IMR-90 (cell line): ENCODE data around the gene IL2RA. TPM values are rescaled to one million over a fixed set of nuclear protein-coding genes. Genes with fewer than 3 reads are reported as not detected.

ENCODE experiments used
- ATAC-seq: fragments of 200-7000 bp; cut with Tn5 transposase; 2 replicates; pipeline ENCODE4 v1.9.1; 2020; ENCODE audit warnings: low read depth, mild to moderate bottlenecking, moderate library complexity
- BruUV-seq: library from RNA; stranded (reverse); fragments of 400-500 nt; replicated peaks from 2 replicates; lab custom pipeline; 2021; lab: Mats Ljungman, UMichigan
- CTCF ChIA-PET: fragments of 300-600 bp; formaldehyde crosslinking; extraction: SDS; loops from one replicate; lab custom pipeline; 2021; ENCODE audit warnings: antibody characterized with exemption; lab: Yijun Ruan, JAX
- POLR2A ChIA-PET: fragments of 300-600 bp; sonication (Branson Sonifier 250); formaldehyde crosslinking; loops from one replicate; lab custom pipeline; 2022; ENCODE audit warnings: antibody characterized with exemption; ENCODE audit not compliant: unreplicated experiment; lab: Charles Lee
- DNase-seq: peaks from one replicate; pipeline ENCODE4 v3.0.0; 2013
- H2AFZ ChIP-seq: replicated peaks from 2 replicates; pipeline ENCODE3; 2013; ENCODE audit warnings: low read length, mild to moderate bottlenecking; ENCODE audit not compliant: poor library complexity
- H2AK5ac ChIP-seq: 2 replicates; pipeline ENCODE4 v1.6.1; 2013; ENCODE audit warnings: low read depth, low read length, inconsistent platforms
- H2AK9ac ChIP-seq: replicated peaks from 2 replicates; pipeline ENCODE3; 2013; ENCODE audit warnings: mild to moderate bottlenecking, low read depth, low read length, moderate library complexity; ENCODE audit not compliant: poor library complexity
- H2BK120ac ChIP-seq: 2 replicates; pipeline ENCODE4 v1.6.1; 2013; ENCODE audit warnings: low read depth, low read length, inconsistent platforms
- H2BK15ac ChIP-seq: 3 replicates; pipeline ENCODE4 v1.6.1; 2013; ENCODE audit warnings: low read depth, low read length, inconsistent platforms
- H2BK20ac ChIP-seq: 2 replicates; pipeline ENCODE4 v1.6.1; 2013; ENCODE audit warnings: low read depth, mild to moderate bottlenecking, inconsistent platforms, low read length, moderate library complexity
- H2BK5ac ChIP-seq: 2 replicates; pipeline ENCODE4 v1.6.1; 2013; ENCODE audit warnings: mild to moderate bottlenecking, low read depth, low read length, inconsistent platforms; ENCODE audit not compliant: poor library complexity, severe bottlenecking
- H3K14ac ChIP-seq: replicated peaks from 2 replicates; pipeline ENCODE4 v1.6.1; 2013; ENCODE audit warnings: low read depth, low read length, inconsistent platforms
- H3K18ac ChIP-seq: 2 replicates; pipeline ENCODE4 v1.6.1; 2013; ENCODE audit warnings: low read depth, low read length, control low read depth
- H3K23ac ChIP-seq: 2 replicates; pipeline ENCODE4 v1.6.1; 2013; ENCODE audit warnings: low read depth, low read length, inconsistent platforms
- H3K27ac ChIP-seq: 2 replicates; pipeline ENCODE4 v1.5.1; 2013; ENCODE audit warnings: mild to moderate bottlenecking, control low read depth, low read length; ENCODE audit not compliant: insufficient read depth
- H3K27me3 ChIP-seq: 2 replicates; pipeline ENCODE4 v1.6.1; 2013; ENCODE audit warnings: low read length; ENCODE audit not compliant: control insufficient read depth, insufficient read depth
- H3K36me3 ChIP-seq: 2 replicates; pipeline ENCODE4 v1.6.1; 2013; ENCODE audit warnings: low read length, mixed read lengths; ENCODE audit not compliant: control insufficient read depth, insufficient read depth
- H3K4ac ChIP-seq: 2 replicates; pipeline ENCODE4 v1.6.1; 2013; ENCODE audit warnings: low read depth, low read length, inconsistent platforms
- H3K4me1 ChIP-seq: 2 replicates; pipeline ENCODE4 v1.6.1; 2013; ENCODE audit warnings: low read length, mixed read lengths; ENCODE audit not compliant: control insufficient read depth, insufficient read depth
- H3K4me2 ChIP-seq: 2 replicates; pipeline ENCODE4 v1.6.1; 2013; ENCODE audit warnings: low read depth, mild to moderate bottlenecking, control low read depth, low read length, moderate library complexity
- H3K4me3 ChIP-seq: 2 replicates; pipeline ENCODE4 v1.5.1; 2013; ENCODE audit warnings: low read depth, mild to moderate bottlenecking, control low read depth, low read length, moderate library complexity; ENCODE audit not compliant: insufficient read depth
- H3K56ac ChIP-seq: 2 replicates; pipeline ENCODE4 v1.6.1; 2013; ENCODE audit warnings: low read length, inconsistent platforms; ENCODE audit not compliant: insufficient read depth; ENCODE audit errors: extremely low read depth
- H3K79me1 ChIP-seq, 2 experiments: 2 replicates each; pipeline ENCODE4 v1.6.1; 2013; ENCODE audit warnings: low read length in 2 of 2, inconsistent platforms in 1 of 2, low read depth in 1 of 2
- H3K9ac ChIP-seq: 2 replicates; pipeline ENCODE4 v1.6.1; 2013; ENCODE audit warnings: low read depth, low read length, control low read depth
- H3K9me1 ChIP-seq: 2 replicates; pipeline ENCODE4 v1.6.1; 2013; ENCODE audit warnings: low read length, inconsistent platforms; ENCODE audit not compliant: insufficient read depth
- H3K9me3 ChIP-seq: 2 replicates; pipeline ENCODE4 v1.6.1; 2013; ENCODE audit warnings: low read length; ENCODE audit not compliant: control insufficient read depth, insufficient read depth
- H4K20me1 ChIP-seq: 2 replicates; pipeline ENCODE4 v1.6.1; 2013; ENCODE audit warnings: low read length, inconsistent platforms; ENCODE audit not compliant: insufficient read depth
- H4K5ac ChIP-seq: 2 replicates; pipeline ENCODE4 v1.6.1; 2013; ENCODE audit warnings: mild to moderate bottlenecking, low read depth, low read length, control low read depth
- H4K8ac ChIP-seq, 2 experiments: 2 replicates each; pipeline ENCODE4 v1.6.1; 2013; ENCODE audit warnings: low read depth in 2 of 2, low read length in 2 of 2, control low read depth in 1 of 2, inconsistent platforms in 1 of 2
- H4K91ac ChIP-seq: 2 replicates; pipeline ENCODE4 v1.6.1; 2013; ENCODE audit warnings: low read depth, low read length, inconsistent platforms; ENCODE audit not compliant: insufficient read depth
- BHLHE40 ChIP-seq: fragments of 150-350 bp; IDR thresholded peaks from 2 replicates; pipeline ENCODE4 v1.6.1; 2016; ENCODE audit warnings: mild to moderate bottlenecking, low read depth, low read length
- CEBPB ChIP-seq: IDR thresholded peaks from 2 replicates; pipeline ENCODE4 v1.6.1; 2012; ENCODE audit warnings: low read depth, low read length, improper control_type of control experiment
- CHD1 ChIP-seq: IDR thresholded peaks from 2 replicates; pipeline ENCODE4 v1.6.1; 2012; ENCODE audit warnings: low read depth, low read length, improper control_type of control experiment
- ELK1 ChIP-seq: fragments of 150-350 bp; IDR thresholded peaks from 2 replicates; pipeline ENCODE4 v1.6.1; 2016; ENCODE audit warnings: low read depth, mild to moderate bottlenecking, low read length, moderate library complexity, borderline replicate concordance
- FOS ChIP-seq: fragments of 150-350 bp; IDR thresholded peaks from 2 replicates; pipeline ENCODE4 v1.6.1; 2016; ENCODE audit warnings: low read depth, low read length
- MAZ ChIP-seq: IDR thresholded peaks from 2 replicates; pipeline ENCODE4 v1.6.1; 2012; ENCODE audit warnings: low read depth, mild to moderate bottlenecking, low read length, improper control_type of control experiment, moderate library complexity, borderline replicate concordance
- MXI1 ChIP-seq: IDR thresholded peaks from 2 replicates; pipeline ENCODE4 v1.6.1; 2012; ENCODE audit warnings: low read depth, mild to moderate bottlenecking, low read length, moderate library complexity, borderline replicate concordance
- NFE2L2 ChIP-seq: fragments of 150-350 bp; IDR thresholded peaks from 2 replicates; pipeline ENCODE4 v1.6.1; 2016; ENCODE audit warnings: low read depth, mild to moderate bottlenecking, low read length
- POLR2A ChIP-seq: IDR thresholded peaks from 2 replicates; pipeline ENCODE4 v1.6.1; 2012; ENCODE audit warnings: mild to moderate bottlenecking, low read depth, low read length
- RAD21 ChIP-seq: IDR thresholded peaks from 2 replicates; pipeline ENCODE4 v1.6.1; 2012; ENCODE audit warnings: low read length, improper control_type of control experiment
- WGBS, 2 experiments: methylation state at CpG; one replicate each; pipeline versions ENCODE4 v1.1.5 to v1.1.7; 2013; ENCODE audit warnings: missing lambda C conversion rate in 2 of 2; ENCODE audit not compliant: insufficient read length in 1 of 2; ENCODE audit errors: extremely low coverage in 2 of 2; 5-methylcytosine and 5-hydroxymethylcytosine counted together
- dilution Hi-C: fragments of 300-500 bp; cut with HindIII; formaldehyde crosslinking; loops from one replicate; pipeline ENCODE4 v1.14.3; 2018; ENCODE audit warnings: low sequenced_read_pairs; ENCODE audit not compliant: unreplicated experiment
- in situ Hi-C: fragments of 300-500 bp; cut with MboI; formaldehyde crosslinking; loops from 3 replicates; pipeline ENCODE4 v1.14.3; 2019; ENCODE audit warnings: low sequenced_read_pairs, inconsistent platforms, mixed read lengths
- intact Hi-C: fragments of 100-400 bp; cut with micrococcal nuclease; formaldehyde crosslinking; loops from 2 replicates; pipeline ENCODE4 v1.10.0; 2022
- polyA plus RNA-seq, 3 experiments: library from polyadenylated mRNA; depleted of rRNA; stranded (reverse); fragments of >200 nt; gene quantifications; 2 replicates each; pipeline ENCODE4 v1.2.3, GENCODE V29; 2012; ENCODE audit warnings: low replicate concordance in 1 of 3
- total RNA-seq: library from RNA; depleted of rRNA; stranded (reverse); fragments of >200 nt; gene quantifications from 2 replicates; pipeline ENCODE4 v1.2.3, GENCODE V29; 2012

IL2RA gene
- total and polyA plus RNA-seq, 2 of the 4 experiments (the other 2 are of a cell fraction), result not detected

GRCh38 chr10:6027929-6028328 lies 34.2 kb downstream of the IL2RA start:
- ChIA-PET POLR2A (no interaction called here), CTCF (no interaction called here)
- TF ChIP-seq ELK1, result no peak
- no peak for TF ChIP-seq FOS
- no peak for TF ChIP-seq CHD1
- no peak for TF ChIP-seq CEBPB
- TF ChIP-seq NFE2L2, result no peak
- TF ChIP-seq MXI1, result no peak
- TF ChIP-seq RAD21, result no peak
- TF ChIP-seq POLR2A, result no peak
- no peak for TF ChIP-seq BHLHE40
- TF ChIP-seq MAZ, result no peak
- Histone ChIP-seq H3K4me2 (no peak overlapping the region), H3K23ac (no peak overlapping the region), H4K20me1 (no peaks in the 10 kb centered on the region), H3K27ac (no peak overlapping the region), H3K14ac (no peak overlapping the region), H3K56ac (no peak overlapping the region), H4K8ac (no peak overlapping the region), H3K18ac (no peak overlapping the region), H3K79me1 (no peaks in the 10 kb centered on the region), H4K5ac (no peak overlapping the region), H3K9me1 (no peaks in the 10 kb centered on the region; the same call in 1 of the 2 replicates), H2BK15ac (no peak overlapping the region), H3K4ac (no peak overlapping the region), H3K4me3 (no peak overlapping the region), H2BK5ac (no peak overlapping the region), H4K91ac (no peak overlapping the region), H2BK120ac (no peak overlapping the region), H2AFZ (no peak overlapping the region), H2AK9ac (no peak overlapping the region), H3K27me3 (peaks cover 9% of the 10 kb centered on the region), H3K36me3 (no peaks in the 10 kb centered on the region), H3K9me3 (no peaks in the 10 kb centered on the region), H2BK20ac (no peak overlapping the region), H2AK5ac (no peak overlapping the region), H3K9ac (no peak overlapping the region), H3K4me1 (no peaks in the 10 kb centered on the region)
- no TSS peak for BruUV-seq
- DNase-seq (no peak), ATAC-seq (no peak)
- in situ Hi-C loops (no loop called here), dilution Hi-C loops (no loop called here), intact Hi-C loops (no loop called here)
- WGBS, 2 experiments, result 50% methylated on average over 4 of the region's 6 CpGs; no CpG with 5 or more reads in 1 of the 2 experiments
